ENCODE data around the gene CACNG8.

DNA sequence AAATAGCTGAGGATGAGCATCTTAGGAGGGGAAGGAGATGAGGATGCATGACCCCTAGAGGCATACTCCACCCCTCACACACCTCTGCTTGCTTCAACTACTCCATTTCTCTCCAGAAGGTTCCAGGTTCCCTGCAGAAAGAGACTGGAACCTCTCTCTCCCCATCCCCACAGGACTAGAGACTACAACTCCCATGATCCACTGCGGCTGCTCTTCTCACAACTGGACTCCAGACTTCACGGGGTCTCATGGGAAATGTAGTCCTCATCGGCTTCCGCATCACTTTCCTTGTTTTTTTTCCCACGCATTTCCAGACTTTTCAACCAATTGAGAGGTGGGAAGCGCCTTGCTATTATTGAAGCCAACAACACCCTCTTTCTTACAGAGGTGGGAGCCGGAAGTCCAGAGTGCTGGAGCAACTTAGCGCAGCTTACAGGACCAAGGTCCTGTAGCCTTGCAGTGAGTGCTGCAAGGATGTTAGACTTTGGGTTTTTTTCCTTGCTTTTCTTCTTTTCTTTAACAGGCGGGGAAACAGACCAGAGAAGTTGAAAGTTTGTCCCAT is 14.8 kb downstream of the CACNG8 start:
- no peak for TF ChIP-seq EZH2 (IDR thresholded peaks at IDR 0.05; ENCODE audit: insufficient read depth, low read length)
- TF ChIP-seq, protein P1, sequence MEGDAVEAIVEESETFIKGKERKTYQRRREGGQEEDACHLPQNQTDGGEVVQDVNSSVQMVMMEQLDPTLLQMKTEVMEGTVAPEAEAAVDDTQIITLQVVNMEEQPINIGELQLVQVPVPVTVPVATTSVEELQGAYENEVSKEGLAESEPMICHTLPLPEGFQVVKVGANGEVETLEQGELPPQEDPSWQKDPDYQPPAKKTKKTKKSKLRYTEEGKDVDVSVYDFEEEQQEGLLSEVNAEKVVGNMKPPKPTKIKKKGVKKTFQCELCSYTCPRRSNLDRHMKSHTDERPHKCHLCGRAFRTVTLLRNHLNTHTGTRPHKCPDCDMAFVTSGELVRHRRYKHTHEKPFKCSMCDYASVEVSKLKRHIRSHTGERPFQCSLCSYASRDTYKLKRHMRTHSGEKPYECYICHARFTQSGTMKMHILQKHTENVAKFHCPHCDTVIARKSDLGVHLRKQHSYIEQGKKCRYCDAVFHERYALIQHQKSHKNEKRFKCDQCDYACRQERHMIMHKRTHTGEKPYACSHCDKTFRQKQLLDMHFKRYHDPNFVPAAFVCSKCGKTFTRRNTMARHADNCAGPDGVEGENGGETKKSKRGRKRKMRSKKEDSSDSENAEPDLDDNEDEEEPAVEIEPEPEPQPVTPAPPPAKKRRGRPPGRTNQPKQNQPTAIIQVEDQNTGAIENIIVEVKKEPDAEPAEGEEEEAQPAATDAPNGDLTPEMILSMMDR (IDR thresholded peaks at IDR 0.05; ENCODE audit: insufficient read depth, low read depth, low read length): no peak
